RWPE2 (cell line): Measurements from ENCODE around the gene KCMF1.

Experiments used
- ATAC-seq: fragments of 200-7000 bp; cut with Tn5 transposase; 3 replicates; pipeline ENCODE4 v1.9.1; 2021; ENCODE audit warnings: low read depth
- DNase-seq: peaks from one replicate; pipeline ENCODE4 v3.0.0-alpha.2; 2020; ENCODE audit warnings: low spot score
- H3K27ac ChIP-seq: fragments of 450-650 bp; 2 replicates; pipeline ENCODE4 v1.5.1; 2017; ENCODE audit warnings: mild to moderate bottlenecking; ENCODE audit not compliant: poor library complexity, severe bottlenecking
- H3K27me3 ChIP-seq: fragments of 250-450 bp; sonication (Bioruptor Pico); 2 replicates; pipeline ENCODE4 v1.5.1; 2021; ENCODE audit warnings: mild to moderate bottlenecking, moderate library complexity; ENCODE audit not compliant: insufficient read depth, poor library complexity, severe bottlenecking
- H3K36me3 ChIP-seq: fragments of 250-450 bp; sonication (Bioruptor Pico); 2 replicates; pipeline ENCODE4 v1.5.1; 2020; ENCODE audit warnings: low read depth, mild to moderate bottlenecking, moderate library complexity
- H3K4me1 ChIP-seq: fragments of 250-450 bp; sonication (Bioruptor Pico); 2 replicates; pipeline ENCODE4 v1.5.1; 2021; ENCODE audit warnings: mild to moderate bottlenecking, moderate library complexity; ENCODE audit not compliant: insufficient read depth, poor library complexity, severe bottlenecking
- H3K4me3 ChIP-seq: fragments of 250-450 bp; sonication (Bioruptor Pico); 2 replicates; pipeline ENCODE4 v1.5.1; 2021; ENCODE audit warnings: mild to moderate bottlenecking, moderate library complexity; ENCODE audit not compliant: severe bottlenecking
- H3K9me3 ChIP-seq: fragments of 250-450 bp; sonication (Bioruptor Pico); 2 replicates; pipeline ENCODE4 v1.5.1; 2021; ENCODE audit warnings: mild to moderate bottlenecking, moderate library complexity; ENCODE audit not compliant: severe bottlenecking
- TF ChIP-seq, protein P1 (sequence below): fragments of 450-650 bp; IDR thresholded peaks from one replicate; pipeline ENCODE4 v1.5.1; 2017; ENCODE audit warnings: mild to moderate bottlenecking, moderate library complexity; ENCODE audit not compliant: poor library complexity, severe bottlenecking

The KCMF1 gene

DNA sequence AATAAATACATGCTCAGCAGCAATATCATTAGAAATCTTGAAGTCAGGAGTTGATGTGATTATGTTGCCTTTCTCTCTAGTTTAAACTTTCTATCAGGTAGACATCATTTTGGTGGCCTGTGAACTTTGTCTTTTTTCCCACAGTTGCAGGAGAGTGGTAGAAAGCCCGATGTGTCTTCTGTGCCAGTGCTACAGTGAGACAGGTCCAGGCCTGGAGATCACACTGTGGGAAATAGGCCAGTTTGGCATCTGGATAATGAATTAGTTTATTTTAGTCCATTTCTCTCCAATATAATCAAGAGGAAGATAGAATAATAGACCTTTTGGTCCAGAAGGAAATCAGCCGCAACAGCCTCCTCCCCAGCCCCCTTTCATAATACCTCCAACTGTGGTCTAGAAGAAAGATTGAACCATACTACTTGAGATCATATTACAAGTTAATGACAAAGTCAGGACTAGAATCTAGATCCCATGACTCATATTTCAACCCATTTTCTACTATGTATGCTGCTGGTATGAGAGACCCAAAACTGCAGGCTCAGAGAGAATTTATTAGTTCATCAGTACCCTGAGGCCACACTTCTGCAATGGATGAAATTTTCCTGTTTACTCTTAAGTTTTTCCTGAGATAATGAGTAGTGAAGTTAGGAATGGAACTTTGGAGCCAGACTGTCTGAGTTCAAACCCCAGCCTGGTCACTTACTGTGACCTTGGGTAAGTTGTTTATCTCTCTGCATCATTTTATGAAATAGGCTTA lies 20.6 kb downstream of the KCMF1 start:
- peaks cover 16% of the 10 kb centered on the region for H3K4me1 ChIP-seq

DNA sequence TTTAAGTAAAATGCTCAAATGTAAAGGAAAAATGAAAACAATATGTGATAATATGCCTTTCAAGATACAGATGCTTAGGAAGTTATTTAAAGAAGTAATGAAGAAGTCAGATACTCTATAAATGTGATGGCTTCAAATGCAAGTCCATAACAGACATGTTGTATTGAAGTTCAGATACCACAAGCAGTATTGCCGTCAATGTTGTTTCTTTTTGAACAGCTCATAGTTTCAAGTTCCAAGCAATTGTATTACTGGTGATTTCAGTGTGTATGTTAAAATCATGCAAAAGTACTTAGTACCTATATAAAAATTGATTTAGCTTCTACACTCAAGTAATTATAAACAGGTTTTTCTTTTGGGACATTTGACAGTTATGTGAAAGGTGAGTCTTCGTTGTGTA lies 24.9 kb downstream of the KCMF1 start:
- TF ChIP-seq, protein P1, sequence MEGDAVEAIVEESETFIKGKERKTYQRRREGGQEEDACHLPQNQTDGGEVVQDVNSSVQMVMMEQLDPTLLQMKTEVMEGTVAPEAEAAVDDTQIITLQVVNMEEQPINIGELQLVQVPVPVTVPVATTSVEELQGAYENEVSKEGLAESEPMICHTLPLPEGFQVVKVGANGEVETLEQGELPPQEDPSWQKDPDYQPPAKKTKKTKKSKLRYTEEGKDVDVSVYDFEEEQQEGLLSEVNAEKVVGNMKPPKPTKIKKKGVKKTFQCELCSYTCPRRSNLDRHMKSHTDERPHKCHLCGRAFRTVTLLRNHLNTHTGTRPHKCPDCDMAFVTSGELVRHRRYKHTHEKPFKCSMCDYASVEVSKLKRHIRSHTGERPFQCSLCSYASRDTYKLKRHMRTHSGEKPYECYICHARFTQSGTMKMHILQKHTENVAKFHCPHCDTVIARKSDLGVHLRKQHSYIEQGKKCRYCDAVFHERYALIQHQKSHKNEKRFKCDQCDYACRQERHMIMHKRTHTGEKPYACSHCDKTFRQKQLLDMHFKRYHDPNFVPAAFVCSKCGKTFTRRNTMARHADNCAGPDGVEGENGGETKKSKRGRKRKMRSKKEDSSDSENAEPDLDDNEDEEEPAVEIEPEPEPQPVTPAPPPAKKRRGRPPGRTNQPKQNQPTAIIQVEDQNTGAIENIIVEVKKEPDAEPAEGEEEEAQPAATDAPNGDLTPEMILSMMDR: no peak

More for the DNA sequence above, 20.6 kb downstream of the KCMF1 start:
- H3K9me3 ChIP-seq: no peaks in the 10 kb centered on the region
- peak overlapping the region; percentile 32 for H3K27ac ChIP-seq
- TF ChIP-seq, protein P1: no peak
- DNase-seq (no peak), ATAC-seq (peak; percentile 79)
- H3K4me3 ChIP-seq: no peak overlapping the region
- no peaks in the 10 kb centered on the region for H3K27me3 ChIP-seq
- H3K36me3 ChIP-seq: 0 out of 2 replicates have a peak, but pooled peaks cover 5% of the 10 kb centered on the region

DNA sequence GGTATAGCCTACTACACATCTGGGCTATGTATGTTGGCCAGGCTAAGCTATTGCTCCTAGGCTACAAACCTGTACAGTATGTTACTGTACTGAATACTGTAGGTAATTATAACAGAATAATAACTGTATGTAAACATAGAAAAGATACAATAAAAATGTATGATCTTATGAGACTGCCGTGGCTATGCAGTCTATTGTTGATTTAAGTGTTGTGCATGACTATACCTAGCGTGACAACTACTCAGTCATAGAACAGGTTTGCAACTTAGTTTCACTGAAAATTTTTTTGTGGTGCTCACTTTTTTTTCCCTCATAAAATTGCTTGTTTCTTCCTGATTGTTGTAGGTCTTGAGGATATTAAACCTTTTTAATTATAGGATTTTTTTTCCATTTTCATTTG lies 25.9 kb downstream of the KCMF1 start:
- Histone ChIP-seq H3K36me3 (peaks cover 8% of the 10 kb centered on the region; the same call in 1 of the 2 replicates), H3K27ac (no peak overlapping the region), H3K9me3 (no peaks in the 10 kb centered on the region), H3K27me3 (no peaks in the 10 kb centered on the region), H3K4me3 (no peak overlapping the region), H3K4me1 (no peaks in the 10 kb centered on the region)
- ATAC-seq (no peak), DNase-seq (no peak)
- TF ChIP-seq, protein P1: no peak

More for the DNA sequence above, 24.9 kb downstream of the KCMF1 start:
- Histone ChIP-seq H3K4me3 (no peak overlapping the region), H3K9me3 (no peaks in the 10 kb centered on the region), H3K27me3 (no peaks in the 10 kb centered on the region), H3K4me1 (peaks cover 8% of the 10 kb centered on the region), H3K36me3 (peaks cover 8% of the 10 kb centered on the region; the same call in 1 of the 2 replicates), H3K27ac (no peak overlapping the region)
- ATAC-seq (no peak), DNase-seq (no peak)

DNA sequence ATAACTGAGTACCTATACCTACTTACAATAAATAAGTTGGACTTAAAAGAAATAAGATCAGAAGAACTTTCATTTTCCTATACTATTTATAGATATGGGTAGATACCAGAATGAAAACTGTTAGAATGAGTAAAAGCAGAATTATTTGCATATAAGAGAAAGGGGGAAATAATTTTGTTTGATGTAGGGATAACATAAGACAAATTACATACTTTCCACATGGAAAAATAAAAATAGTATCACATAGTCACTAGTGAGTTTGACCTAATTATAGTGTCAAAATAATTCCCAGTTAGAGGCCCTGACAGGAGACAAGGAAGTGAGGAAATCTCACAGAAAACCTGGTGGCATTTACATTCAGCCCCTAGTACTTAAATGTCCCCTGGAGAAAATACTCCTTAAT lies 28.6 kb downstream of the KCMF1 start:
- Histone ChIP-seq H3K36me3 (peaks cover 14% of the 10 kb centered on the region), H3K4me3 (no peak overlapping the region), H3K27me3 (no peaks in the 10 kb centered on the region), H3K27ac (no peak overlapping the region), H3K4me1 (peaks cover 15% of the 10 kb centered on the region), H3K9me3 (peaks cover 3% of the 10 kb centered on the region)
- DNase-seq (no peak), ATAC-seq (no peak)
- TF ChIP-seq, protein P1: no peak

DNA sequence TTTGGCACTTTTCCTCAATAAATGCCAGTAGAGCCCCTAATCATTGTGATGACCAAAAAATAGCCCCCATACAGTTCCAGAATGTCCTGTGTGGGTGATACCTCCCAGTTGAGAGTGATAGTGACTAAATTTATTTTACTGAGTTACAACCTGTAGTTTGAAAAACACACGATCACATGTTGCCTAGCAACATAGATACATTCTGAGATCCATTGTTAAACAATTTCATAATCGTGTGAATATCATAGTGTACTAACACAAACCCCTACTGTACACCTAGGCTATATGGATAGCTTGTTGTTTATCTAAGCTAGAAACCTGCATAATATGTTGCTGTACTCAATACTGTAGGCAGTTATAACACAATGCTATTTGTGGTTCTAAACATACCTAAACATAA lies 30.6 kb downstream of the KCMF1 start:
- TF ChIP-seq, protein P1: no peak
- DNase-seq: no peak
- peaks cover 3% of the 10 kb centered on the region for H3K9me3 ChIP-seq
- no peak for ATAC-seq
- H3K27ac ChIP-seq: no peak overlapping the region
- peaks cover 24% of the 10 kb centered on the region for H3K36me3 ChIP-seq
- H3K4me3 ChIP-seq: no peak overlapping the region
- H3K27me3 ChIP-seq: no peaks in the 10 kb centered on the region
- peaks cover 15% of the 10 kb centered on the region for H3K4me1 ChIP-seq
